H9 (cell line): ENCODE measurements around the gene TYMP. TPM values are rescaled to one million over a fixed set of nuclear protein-coding genes. Genes with fewer than 3 reads are reported as not detected.
A peak's percentile ranks its signal among the peaks of the same experiment; 100 is the strongest.

Source experiments
- DNase-seq: peaks from one replicate; pipeline ENCODE4 v3.0.0-alpha.2; 2017
- H2AFZ ChIP-seq: one replicate; pipeline ENCODE4 v1.6.1; 2013; ENCODE audit warnings: mild to moderate bottlenecking, low read length, control low read depth, moderate library complexity
- H2AK5ac ChIP-seq: 2 replicates; pipeline ENCODE4 v1.6.1; 2013; ENCODE audit warnings: low read length, control low read depth, mixed read lengths; ENCODE audit not compliant: insufficient read length
- H2BK120ac ChIP-seq: one replicate; pipeline ENCODE4 v1.6.1; 2013; ENCODE audit warnings: low read depth, mild to moderate bottlenecking, low read length, control low read depth, inconsistent platforms; ENCODE audit not compliant: poor library complexity, severe bottlenecking
- H2BK12ac ChIP-seq: 2 replicates; pipeline ENCODE4 v1.6.1; 2013; ENCODE audit warnings: low read length, control low read depth, mixed read lengths, low read depth; ENCODE audit not compliant: insufficient read length
- H2BK15ac ChIP-seq: 2 replicates; pipeline ENCODE4 v1.6.1; 2013; ENCODE audit warnings: low read depth, low read length, control low read depth
- H2BK20ac ChIP-seq: one replicate; pipeline ENCODE4 v1.6.1; 2013; ENCODE audit warnings: low read depth, mild to moderate bottlenecking, low read length, control low read depth, inconsistent platforms; ENCODE audit not compliant: poor library complexity, severe bottlenecking
- H2BK5ac ChIP-seq: 2 replicates; pipeline ENCODE4 v1.6.1; 2013; ENCODE audit warnings: low read length, control low read depth, mixed read lengths; ENCODE audit not compliant: insufficient read length
- H3K14ac ChIP-seq: 2 replicates; pipeline ENCODE4 v1.6.1; 2013; ENCODE audit warnings: low read length, control low read depth; ENCODE audit not compliant: insufficient read depth
- H3K18ac ChIP-seq: 2 replicates; pipeline ENCODE4 v1.6.1; 2013; ENCODE audit warnings: low read depth, mild to moderate bottlenecking, mixed read lengths, low read length, control low read depth; ENCODE audit not compliant: insufficient read length
- H3K23ac ChIP-seq: 2 replicates; pipeline ENCODE4 v1.6.1; 2013; ENCODE audit warnings: low read length, control low read depth, mixed read lengths, low read depth; ENCODE audit not compliant: insufficient read length
- H3K23me2 ChIP-seq: 2 replicates; pipeline ENCODE4 v1.6.1; 2013; ENCODE audit warnings: low read depth, mild to moderate bottlenecking, mixed read lengths, low read length, control low read depth; ENCODE audit not compliant: insufficient read length, poor library complexity, severe bottlenecking
- H3K27ac ChIP-seq: 2 replicates; pipeline ENCODE4 v1.5.1; 2013; ENCODE audit warnings: low read length, control low read depth, mixed read lengths, low read depth; ENCODE audit not compliant: insufficient read length
- H3K27me3 ChIP-seq: 2 replicates; pipeline ENCODE4 v1.6.1; 2013; ENCODE audit warnings: low read length, control low read depth, inconsistent platforms; ENCODE audit not compliant: insufficient read depth
- H3K4ac ChIP-seq: 2 replicates; pipeline ENCODE4 v1.6.1; 2013; ENCODE audit warnings: low read depth, mild to moderate bottlenecking, control low read depth, inconsistent platforms, low read length, moderate library complexity
- H3K4me1 ChIP-seq: 2 replicates; pipeline ENCODE4 v1.6.1; 2013; ENCODE audit warnings: low read length, control low read depth, inconsistent platforms; ENCODE audit not compliant: insufficient read depth
- H3K4me2 ChIP-seq: 2 replicates; pipeline ENCODE4 v1.6.1; 2013; ENCODE audit warnings: low read length, control low read depth, mixed read lengths; ENCODE audit not compliant: insufficient read length, insufficient read depth
- H3K56ac ChIP-seq: 2 replicates; pipeline ENCODE4 v1.6.1; 2013; ENCODE audit warnings: low read depth, mild to moderate bottlenecking, mixed read lengths, low read length, control low read depth; ENCODE audit not compliant: insufficient read length
- H3K79me1 ChIP-seq: 2 replicates; pipeline ENCODE4 v1.6.1; 2013; ENCODE audit warnings: low read depth, mild to moderate bottlenecking, moderate library complexity, low read length, control low read depth, inconsistent platforms; ENCODE audit not compliant: insufficient read depth, poor library complexity, severe bottlenecking
- H3K79me2 ChIP-seq: 2 replicates; pipeline ENCODE4 v1.6.1; 2013; ENCODE audit warnings: low read length, control low read depth, inconsistent platforms; ENCODE audit not compliant: insufficient read depth
- H3K9ac ChIP-seq: 2 replicates; pipeline ENCODE4 v1.6.1; 2013; ENCODE audit warnings: low read length, control low read depth, mixed read lengths; ENCODE audit not compliant: insufficient read length; ENCODE audit errors: extremely low read depth
- H3K9me3 ChIP-seq: one replicate; pipeline ENCODE4 v1.6.1; 2013; ENCODE audit warnings: low read depth, low read length, inconsistent platforms; ENCODE audit not compliant: control insufficient read depth
- H3T11ph ChIP-seq: one replicate; pipeline ENCODE4 v1.6.1; 2013; ENCODE audit warnings: mild to moderate bottlenecking, low read length, control low read depth, inconsistent platforms
- H4K20me1 ChIP-seq: one replicate; pipeline ENCODE4 v1.6.1; 2013; ENCODE audit not compliant: control insufficient read depth, insufficient read length, insufficient read depth
- H4K5ac ChIP-seq: 2 replicates; pipeline ENCODE4 v1.6.1; 2013; ENCODE audit warnings: low read depth, mild to moderate bottlenecking, mixed read lengths, low read length, control low read depth; ENCODE audit not compliant: insufficient read length
- H4K8ac ChIP-seq: replicated peaks from 2 replicates; pipeline ENCODE4 v1.6.1; 2013; ENCODE audit warnings: low read length, control low read depth, mixed read lengths, low read depth; ENCODE audit not compliant: insufficient read length
- H4K91ac ChIP-seq: 2 replicates; pipeline ENCODE4 v1.6.1; 2013; ENCODE audit warnings: low read depth, mild to moderate bottlenecking, moderate library complexity, mixed read lengths, low read length, control low read depth; ENCODE audit not compliant: insufficient read length
- H3K27ac Mint-ChIP-seq, 3 experiments: 2 replicates in 2 of 3; 3 replicates in 1 of 3; pipeline ENCODE4 v1.8.0; 2020 to 2021; ENCODE audit warnings: mixed read lengths in 3 of 3, mild to moderate bottlenecking in 1 of 3, moderate library complexity in 1 of 3
- H3K27me3 Mint-ChIP-seq: 2 replicates; pipeline ENCODE4 v1.8.0; 2021; ENCODE audit warnings: low read depth, mild to moderate bottlenecking, moderate library complexity, mixed read lengths
- H3K36me3 Mint-ChIP-seq, 3 experiments: 2 replicates in 2 of 3; 3 replicates in 1 of 3; pipeline ENCODE4 v1.8.0; 2020 to 2021; ENCODE audit warnings: low read depth in 3 of 3, mixed read lengths in 3 of 3; ENCODE audit not compliant: insufficient read depth in 1 of 3
- H3K4me1 Mint-ChIP-seq, 2 experiments: 2 replicates each; pipeline ENCODE4 v1.8.0; 2020; ENCODE audit warnings: mixed read lengths in 2 of 2
- H3K4me3 Mint-ChIP-seq, 2 experiments: 2 replicates in 1 of 2; 3 replicates in 1 of 2; pipeline ENCODE4 v1.8.0; 2020 to 2021; ENCODE audit warnings: mild to moderate bottlenecking in 2 of 2, mixed read lengths in 2 of 2, moderate library complexity in 1 of 2
- H3K9me3 Mint-ChIP-seq, 2 experiments: 2 replicates in 1 of 2; 3 replicates in 1 of 2; pipeline ENCODE4 v1.8.0; 2020; ENCODE audit warnings: mild to moderate bottlenecking in 2 of 2, mixed read lengths in 2 of 2, moderate library complexity in 1 of 2
- CTCF ChIP-seq: fragments of 200-600 bp; sonication (generic); conservative IDR thresholded peaks from 3 replicates; pipeline ENCODE4 v1.8.0; 2021; ENCODE audit warnings: antibody characterized with exemption, mild to moderate bottlenecking
- whole genome bisulfite sequencing: extraction: QIAGEN DNeasy Blood & Tissue Kit; methylation state at CpG from one replicate; pipeline ENCODE4 v1.1.7; 2013; ENCODE audit warnings: missing lambda C conversion rate, low lambda C conversion rate, mixed read lengths; ENCODE audit not compliant: insufficient read length; ENCODE audit errors: extremely low coverage; 5-methylcytosine and 5-hydroxymethylcytosine counted together
- total RNA-seq: library from RNA; stranded (reverse); gene quantifications from 2 replicates; pipeline ENCODE4 v1.2.1, GENCODE V29; 2021

The TYMP gene
- total RNA-seq, 1 experiment from 2014 or later: 1.0 TPM

GRCh38 chr22:50532824-50533796, 3.3 kb upstream of the TYMP start:
- peak overlapping the region; percentile 47 to 80 for H3K4me3 Mint-ChIP-seq
- Histone ChIP-seq H2BK120ac (no peak overlapping the region), H2BK12ac (no peak overlapping the region), H2BK15ac (no peak overlapping the region), H4K91ac (no peak overlapping the region), H3K23ac (no peak overlapping the region), H4K8ac (no peak overlapping the region), H2BK5ac (no peak overlapping the region), H3K4ac (no peak overlapping the region), H3T11ph (no peak overlapping the region), H3K56ac (no peak overlapping the region), H4K5ac (no peak overlapping the region), H2BK20ac (no peak overlapping the region), H4K20me1 (no peaks in the 10 kb centered on the region), H3K14ac (no peak overlapping the region), H3K79me2 (no peaks in the 10 kb centered on the region), H3K9ac (no peak overlapping the region), H3K9me3 (no peaks in the 10 kb centered on the region), H2AK5ac (no peak overlapping the region), H3K27ac (no peak overlapping the region), H3K27me3 (peaks cover 34% of the 10 kb centered on the region; the same call in 1 of the 2 replicates), H3K23me2 (peaks cover 18% of the 10 kb centered on the region), H3K4me2 (no peak overlapping the region), H3K4me1 (no peaks in the 10 kb centered on the region), H3K79me1 (no peaks in the 10 kb centered on the region), H2AFZ (no peak overlapping the region), H3K18ac (no peak overlapping the region)
- WGBS: no CpG with 5 or more reads among the region's 19 CpGs
- H3K9me3 Mint-ChIP-seq: no peaks in the 10 kb centered on the region; a peak in 1 of 5 replicates
- no peaks in the 10 kb centered on the region; a peak in 1 of 7 replicates for H3K36me3 Mint-ChIP-seq
- no peak for TF ChIP-seq CTCF
- H3K27ac Mint-ChIP-seq: no peak overlapping the region
- H3K4me1 Mint-ChIP-seq: peaks cover 9 to 13% of the 10 kb centered on the region in 2 experiments
- no peak for DNase-seq
- H3K27me3 Mint-ChIP-seq: peaks cover 78% of the 10 kb centered on the region
